ENCODE results near the gene ART5.
"Not testable (repeated sequence)": the region's sequence is repeated elsewhere in the genome, so short reads cannot be mapped to it uniquely, and the experiment has no call there.

ART5 gene

DNA sequence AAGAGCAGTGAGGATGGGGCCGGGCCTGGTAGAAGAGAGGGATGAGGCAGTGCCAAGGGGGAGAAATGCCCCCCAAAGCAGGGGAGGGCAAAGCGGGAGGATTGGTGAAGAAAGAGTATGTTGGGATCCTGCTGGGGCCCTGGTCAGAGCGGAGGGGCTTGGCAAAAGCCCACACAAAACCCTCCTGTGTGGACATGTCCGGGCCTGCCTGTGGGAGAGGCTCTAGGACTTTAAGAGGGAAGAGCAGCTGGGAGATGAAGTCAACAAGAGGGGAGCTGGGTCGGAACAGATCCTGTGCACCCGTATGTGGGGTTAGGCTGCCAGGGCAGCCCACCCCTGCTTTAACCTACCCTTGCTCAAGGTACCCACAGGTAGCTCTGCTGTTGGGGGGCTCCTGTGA is 25.8 kb downstream of the ART5 start:
- DNase-seq = peak; percentile 30

GRCh38 chr11:3614742-3615171 is 27.0 kb downstream of the ART5 start:
- no peak for DNase-seq

GRCh38 chr11:3613998-3614741 is 27.6 kb downstream of the ART5 start:
- DNase-seq = no peak

DNA sequence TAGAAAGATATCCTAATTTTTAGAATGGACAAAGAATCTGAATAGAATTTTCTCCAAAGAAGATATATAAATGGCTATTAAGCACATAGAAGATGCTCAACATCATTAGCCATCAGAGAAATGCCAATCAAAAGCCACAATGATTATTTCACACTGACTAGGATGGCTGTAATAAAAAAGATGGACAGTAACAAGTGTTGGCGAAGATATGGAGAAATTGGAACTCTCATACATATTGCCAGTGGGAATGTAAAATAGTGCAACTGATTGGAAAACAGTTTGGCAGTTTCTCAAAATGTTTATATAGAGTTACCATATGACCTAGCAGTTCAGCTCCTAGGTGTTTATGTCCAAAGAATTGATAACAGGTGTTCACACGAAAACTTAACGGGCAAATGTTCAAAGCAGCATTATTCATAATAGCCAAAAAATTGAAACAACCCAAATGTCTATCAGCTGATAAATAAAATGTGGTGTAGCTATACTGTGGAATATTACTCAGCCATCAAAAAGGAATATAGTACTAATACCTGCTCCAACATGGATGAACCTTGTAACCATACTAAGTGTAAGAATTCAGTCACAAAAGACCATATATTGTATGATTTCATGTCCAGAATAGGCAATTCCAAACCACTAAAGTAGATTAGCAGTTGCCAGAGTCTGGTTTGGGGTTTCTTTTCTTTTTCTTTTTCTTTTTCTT is 29.7 kb downstream of the ART5 start:
- DNase-seq = no peak

DNA sequence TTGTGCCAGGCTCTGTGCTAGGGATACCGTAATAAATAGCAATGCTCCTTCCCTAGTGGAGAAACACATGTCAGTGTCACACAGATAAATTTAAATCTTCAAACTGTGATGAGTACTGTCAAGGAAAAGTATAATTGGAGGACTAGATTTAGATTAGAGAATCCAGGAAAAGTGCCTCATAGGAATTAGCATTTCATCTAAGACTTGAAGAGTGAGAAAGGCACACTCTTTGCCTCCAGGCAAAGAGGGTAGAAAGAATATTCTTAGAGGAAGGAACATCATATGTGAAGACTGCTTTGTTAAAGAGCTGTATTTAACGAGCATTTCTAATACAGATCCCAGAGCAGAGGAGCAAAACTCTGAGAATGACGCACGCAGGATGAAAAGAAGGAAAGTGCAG is 30.9 kb downstream of the ART5 start:
- DNase-seq = no peak

DNA sequence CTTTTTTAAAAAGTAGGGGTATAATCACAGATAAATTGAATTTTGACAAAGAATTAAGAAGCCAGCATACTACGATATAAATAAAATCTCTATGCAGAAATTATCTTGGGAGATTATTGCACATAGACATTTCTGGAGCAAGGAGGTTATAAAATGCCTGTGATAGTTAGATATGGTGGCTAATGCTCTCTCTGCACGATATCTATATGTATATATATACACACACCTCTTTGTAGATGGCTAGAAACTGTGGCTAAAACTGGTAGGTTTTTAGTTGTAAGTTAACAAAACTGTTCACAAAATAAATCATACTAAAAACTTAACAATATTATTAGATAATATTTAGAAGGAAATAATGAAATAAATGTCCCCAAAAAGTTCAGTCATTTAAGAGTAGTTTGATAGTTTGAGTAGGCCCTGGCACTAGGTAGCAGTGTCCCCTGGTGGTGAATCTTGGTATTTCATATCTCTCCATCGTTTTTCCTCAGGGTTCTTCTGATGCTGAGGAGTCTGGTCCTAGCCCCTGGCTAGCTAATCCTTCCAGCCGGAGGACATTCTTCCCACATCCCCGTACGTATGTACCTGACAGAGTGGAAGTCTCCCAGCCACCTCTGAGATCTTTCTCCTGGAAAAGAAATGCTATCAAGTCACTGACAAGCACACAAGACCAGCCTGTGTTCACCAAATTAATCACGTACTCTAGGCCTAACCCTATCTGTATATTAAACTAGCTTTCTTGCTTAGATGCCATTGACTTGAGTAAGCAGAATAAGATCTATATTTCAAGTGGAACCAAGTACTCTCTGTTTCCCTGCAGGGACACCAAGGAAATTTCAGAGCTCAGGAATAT is 32.2 kb downstream of the ART5 start:
- DNase-seq = no peak

GRCh38 chr11:3605771-3606203 is 36.0 kb downstream of the ART5 start:
- no peak for DNase-seq

GRCh38 chr11:3605283-3605662 is 36.5 kb downstream of the ART5 start:
- no peak for DNase-seq

DNA sequence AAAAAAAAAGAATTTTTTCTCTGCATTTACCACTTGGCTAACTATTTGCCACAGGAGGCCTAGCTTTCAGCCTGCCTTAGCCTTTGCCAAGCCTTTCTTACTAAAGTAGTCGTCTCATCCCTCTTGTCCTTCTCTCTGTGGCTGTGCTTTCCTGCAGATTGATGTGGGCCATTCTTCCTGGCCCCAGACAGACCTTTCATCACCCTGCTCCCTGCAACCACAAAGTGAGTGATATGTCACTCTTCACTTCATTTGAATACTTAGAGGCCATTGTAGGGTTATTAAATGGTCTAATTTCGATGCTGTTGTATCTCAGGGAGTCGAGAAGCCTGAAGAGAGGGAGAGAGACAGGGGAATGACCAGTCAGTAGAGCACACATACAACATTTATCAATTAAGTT is 37.6 kb downstream of the ART5 start:
- no peak for DNase-seq

GRCh38 chr11:3600201-3600600 is 41.6 kb downstream of the ART5 start:
- DNase-seq = not testable (repeated sequence)

- DNase-seq = not testable (repeated sequence)
Measured at GRCh38 chr11:3597743-3598142, 44.0 kb downstream of the ART5 start.

DNA sequence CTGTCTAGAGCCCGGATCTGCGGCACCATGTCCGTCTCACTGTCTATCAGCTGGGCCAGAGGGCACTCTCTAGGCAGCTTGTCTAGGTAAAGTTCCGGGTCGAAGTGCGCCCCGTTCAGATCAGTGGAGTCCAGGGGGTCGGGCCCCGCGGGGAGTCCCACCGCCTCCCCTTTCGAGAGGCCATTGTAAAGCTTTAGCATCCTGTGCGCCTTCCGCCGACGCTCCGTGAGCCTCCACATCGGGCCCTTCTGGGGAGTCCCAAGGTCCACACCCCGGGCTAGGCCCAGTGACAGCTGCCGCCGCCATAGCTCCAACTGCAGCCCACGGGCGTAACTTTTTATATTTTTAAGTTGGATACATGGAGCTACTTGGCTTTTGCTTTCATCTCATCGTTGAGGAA is 50.5 kb downstream of the ART5 start:
- DNase-seq = not testable (repeated sequence)

GRCh38 chr11:3590193-3590592 is 51.6 kb downstream of the ART5 start:
- DNase-seq = not testable (repeated sequence)

GRCh38 chr11:3588776-3589175 is 53.0 kb downstream of the ART5 start:
- DNase-seq = not testable (repeated sequence)
